ENCODE measurements around the gene KIF23.

KIF23 gene

GRCh38 chr15:69394556-69395282, 19.4 kb upstream of the KIF23 start:
- DNase-seq (ENCODE audit: low read depth in 2 of 2) = peak; percentile 62 to 66

DNA sequence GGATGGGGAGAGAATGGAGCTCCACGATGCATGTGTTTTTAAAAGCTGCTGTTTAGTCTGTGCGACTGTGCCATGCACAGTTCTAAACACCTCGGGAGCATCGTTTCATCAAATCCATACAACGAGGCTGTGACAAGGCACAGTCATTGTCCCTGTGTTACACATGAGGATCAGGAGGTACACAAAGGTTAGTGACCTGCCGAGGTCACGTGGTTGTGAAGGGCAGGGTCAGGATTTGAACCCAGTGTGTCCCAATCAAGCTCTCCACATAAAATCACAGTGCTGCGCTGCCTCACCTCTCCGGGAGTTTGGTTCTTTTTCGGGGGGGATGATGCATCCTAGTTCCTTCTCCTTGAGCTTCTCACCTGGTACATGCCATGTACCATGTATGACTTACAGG, 18.7 kb upstream of the KIF23 start:
- DNase-seq (ENCODE audit: low read depth in 2 of 2) = no peak

DNA sequence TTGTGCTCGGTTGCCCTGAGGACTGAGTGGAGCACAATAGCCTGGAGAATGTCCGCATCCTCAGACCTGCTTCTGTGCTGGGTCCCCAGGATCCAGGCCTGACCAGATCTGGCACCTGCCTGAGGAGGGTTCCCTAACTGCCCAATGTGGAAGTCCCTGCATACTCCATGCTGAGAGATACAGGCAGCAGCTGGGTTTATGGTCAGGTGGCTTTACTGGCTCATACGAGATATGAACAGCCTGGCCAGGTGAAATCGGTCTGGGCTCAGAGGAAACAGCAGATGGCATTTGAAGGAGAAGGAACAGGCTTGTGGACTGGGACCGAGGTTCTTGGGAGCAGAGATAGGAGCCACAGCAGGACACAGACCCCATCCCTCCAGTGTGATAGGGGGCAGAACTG, 18.2 kb upstream of the KIF23 start:
- no peak for DNase-seq (ENCODE audit: low read depth in 2 of 2)

DNA sequence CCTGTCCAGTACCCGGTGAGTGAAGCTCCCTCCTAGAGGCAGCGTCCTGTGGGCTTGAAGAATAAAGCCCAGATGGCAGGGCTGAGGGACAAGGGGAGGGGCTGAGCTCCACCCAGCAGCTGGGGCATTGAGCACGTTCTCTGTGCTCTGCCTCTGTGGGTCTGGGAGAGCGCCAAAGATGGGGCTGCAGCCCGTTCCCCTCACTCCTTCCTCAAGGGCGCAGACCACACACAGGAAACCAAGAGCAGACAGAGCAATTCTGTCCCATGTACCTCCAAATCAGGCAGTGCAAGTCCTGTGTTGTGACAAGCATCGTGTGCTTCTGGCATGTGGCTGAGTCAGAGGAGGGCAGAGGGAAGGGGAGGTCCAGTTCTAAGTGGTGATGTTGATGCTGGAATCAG, 15.7 kb upstream of the KIF23 start:
- DNase-seq (ENCODE audit: low read depth in 2 of 2) = no peak

GRCh38 chr15:69400850-69401249, 13.3 kb upstream of the KIF23 start:
- no peak for DNase-seq (ENCODE audit: low read depth in 2 of 2)

DNA sequence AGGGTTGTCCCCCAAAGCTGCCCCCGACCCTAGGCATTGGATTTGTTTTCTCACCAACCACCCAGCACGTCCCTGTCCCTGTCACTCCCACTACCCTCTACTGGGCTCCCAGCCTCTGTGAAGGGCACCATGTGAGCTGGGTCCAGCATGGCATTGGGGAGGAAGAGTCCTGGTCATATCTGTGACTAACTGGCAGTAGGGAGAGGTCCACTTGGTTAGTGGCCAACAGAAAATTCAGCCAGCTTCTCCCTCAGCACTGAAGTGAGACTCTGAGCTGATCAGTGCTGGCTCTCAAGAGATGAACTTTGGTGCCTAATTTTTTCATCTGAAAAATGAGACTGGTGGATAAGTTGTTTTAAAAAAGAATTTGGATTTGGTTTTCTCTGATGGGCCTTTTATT, 11.3 kb upstream of the KIF23 start:
- no peak for DNase-seq (ENCODE audit: low read depth in 2 of 2)

DNA sequence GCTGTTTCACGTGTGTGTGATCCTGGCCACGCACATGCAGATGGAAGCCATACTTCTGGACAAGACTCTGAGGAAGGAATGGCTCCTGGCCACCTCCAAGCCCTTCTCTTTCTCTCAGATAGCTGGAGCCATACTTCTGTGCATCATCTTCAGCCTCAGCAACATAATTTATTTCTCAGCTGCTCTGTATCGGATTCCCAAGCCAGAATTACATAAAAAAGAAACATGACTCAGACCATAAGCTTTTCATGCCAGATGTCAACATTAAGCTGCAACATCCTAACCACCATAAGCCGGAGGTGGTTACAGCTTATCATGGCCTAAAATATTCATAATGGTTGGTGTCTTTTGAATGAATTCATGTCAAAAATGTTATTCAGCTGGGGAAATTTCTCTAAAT, 10.6 kb upstream of the KIF23 start:
- DNase-seq (ENCODE audit: low read depth in 2 of 2) = no peak

- no peak for DNase-seq (ENCODE audit: low read depth in 2 of 2)
Observed at GRCh38 chr15:69405110-69405509, 9.0 kb upstream of the KIF23 start.

GRCh38 chr15:69407719-69408400, 6.3 kb upstream of the KIF23 start:
- no peak for DNase-seq (ENCODE audit: low read depth in 2 of 2)

DNA sequence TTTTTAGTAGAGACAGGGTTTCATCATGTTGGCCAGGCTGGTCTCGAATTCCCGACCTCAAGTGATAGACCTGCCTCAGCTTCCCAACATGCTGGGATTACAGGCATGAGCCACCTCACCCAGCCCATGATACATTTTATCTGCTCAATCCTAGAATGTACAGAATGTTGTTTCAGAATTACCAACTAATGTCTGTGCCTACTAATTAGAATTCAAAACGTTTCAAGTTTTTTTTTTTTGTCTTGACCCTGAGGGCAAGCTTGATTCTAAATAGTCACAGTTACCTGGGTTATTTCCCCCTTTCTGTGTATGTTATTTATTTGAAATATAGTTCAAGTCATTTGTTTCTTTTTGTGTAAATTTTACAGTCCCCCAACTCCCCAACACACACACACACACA, 5.3 kb upstream of the KIF23 start:
- no peak for DNase-seq (ENCODE audit: low read depth in 2 of 2)

DNA sequence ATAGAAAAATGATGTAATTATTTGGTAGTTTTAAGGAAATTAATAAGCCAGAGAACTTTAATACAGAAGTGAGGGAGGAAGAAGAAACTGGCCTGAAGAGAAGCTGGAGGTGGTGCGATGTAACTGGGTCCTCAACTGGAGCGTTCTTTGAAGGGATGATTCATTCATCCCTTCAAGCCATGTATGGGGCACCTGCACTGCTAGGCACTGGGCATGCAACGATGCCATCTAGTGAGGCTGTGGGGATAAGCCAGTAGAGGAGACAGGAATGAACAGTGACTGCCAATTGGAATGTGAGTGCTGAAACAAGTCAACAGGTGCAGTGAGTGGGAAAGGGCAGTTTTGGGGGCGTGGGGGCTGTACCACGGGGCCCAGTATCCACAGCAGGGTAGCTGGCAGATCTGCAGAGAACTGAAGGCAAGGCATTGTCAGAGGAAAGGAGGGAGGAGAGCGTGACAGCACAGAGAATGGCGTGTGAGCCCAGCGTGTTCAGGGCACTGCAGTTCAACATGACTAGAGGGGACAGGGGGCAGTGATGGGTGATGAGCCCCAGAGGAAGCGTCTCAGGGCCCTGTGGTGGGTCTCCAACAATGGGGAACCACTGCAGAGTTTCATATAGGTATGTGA, 3.8 kb upstream of the KIF23 start:
- no peak for DNase-seq (ENCODE audit: low read depth in 2 of 2)

DNA sequence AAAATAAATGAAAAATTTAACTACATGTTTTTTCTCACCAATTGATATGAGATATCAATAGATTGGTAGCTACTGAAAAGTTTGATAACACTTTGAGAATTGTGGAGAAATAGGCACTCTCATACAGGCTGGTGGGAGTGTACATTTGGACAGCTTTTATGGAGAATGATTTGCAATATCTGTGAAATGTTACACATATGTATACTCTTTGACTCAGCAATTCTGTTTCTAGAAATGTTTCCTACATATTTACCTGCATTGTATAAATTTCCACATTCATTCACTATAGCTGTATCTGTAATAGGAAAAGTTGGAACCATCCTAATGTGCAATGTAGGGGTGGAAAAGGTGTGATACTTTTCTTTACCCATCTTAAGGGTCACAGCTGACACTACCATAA, 1.9 kb upstream of the KIF23 start:
- no peak for DNase-seq (ENCODE audit: low read depth in 2 of 2)

- no peak for DNase-seq (ENCODE audit: low read depth in 2 of 2)
Observed at GRCh38 chr15:69412701-69413100, 1.4 kb upstream of the KIF23 start.

DNA sequence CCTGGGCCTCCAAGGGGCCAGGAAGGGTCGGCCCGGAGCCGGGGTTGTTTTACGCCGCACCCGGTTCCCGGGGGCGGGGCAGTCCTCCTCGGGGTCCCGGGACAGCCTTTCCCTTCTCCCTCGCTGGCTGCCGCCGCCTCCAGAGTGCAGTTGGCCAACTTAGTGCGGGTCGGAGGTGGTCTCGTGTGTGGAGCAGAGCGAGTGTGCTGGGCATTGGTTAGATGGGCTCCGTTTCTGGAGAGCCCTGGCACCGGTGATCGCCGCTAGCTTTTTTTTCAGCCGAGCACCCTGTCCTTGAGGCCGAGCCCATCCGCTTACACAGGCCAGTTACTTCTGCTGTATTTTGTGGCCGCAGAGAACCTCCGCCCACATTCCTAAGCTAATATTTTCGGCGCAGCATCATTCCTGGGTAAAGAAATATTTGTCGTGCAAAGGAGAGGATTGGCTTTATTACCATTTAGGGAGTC, 585 bp downstream of the KIF23 start:
- no peak for DNase-seq (ENCODE audit: low read depth in 2 of 2)

DNA sequence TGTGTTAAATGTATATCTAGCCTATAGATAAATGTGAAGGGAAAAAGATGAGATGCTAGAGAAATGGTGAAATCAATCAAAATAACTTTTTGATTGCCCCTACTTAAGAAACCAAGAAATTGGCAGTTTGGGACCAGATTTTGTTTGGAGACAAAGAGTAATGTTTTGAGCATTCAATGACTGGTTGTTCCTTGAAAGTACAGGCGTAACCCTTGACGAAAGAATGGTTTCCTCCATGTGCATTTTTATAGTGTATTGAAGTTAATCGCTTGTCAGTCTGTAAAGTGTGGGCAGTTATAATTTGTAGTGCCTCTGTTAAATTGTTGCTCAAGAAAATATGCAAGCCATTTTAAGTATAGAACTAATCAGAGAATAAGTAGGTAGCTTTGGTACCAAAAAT, 1.2 kb downstream of the KIF23 start:
- DNase-seq (ENCODE audit: low read depth in 2 of 2) = no peak

GRCh38 chr15:69417581-69417980, 3.4 kb downstream of the KIF23 start:
- no peak for DNase-seq (ENCODE audit: low read depth in 2 of 2)

- no peak for DNase-seq (ENCODE audit: low read depth in 2 of 2)
Observed at GRCh38 chr15:69421498-69421897, 7.3 kb downstream of the KIF23 start.

- DNase-seq (ENCODE audit: low read depth in 2 of 2) = no peak
Observed at GRCh38 chr15:69422336-69422895, 8.3 kb downstream of the KIF23 start.

- DNase-seq (ENCODE audit: low read depth in 2 of 2) = no peak
Observed at GRCh38 chr15:69424001-69424400, 9.9 kb downstream of the KIF23 start.

- DNase-seq (ENCODE audit: low read depth in 2 of 2) = no peak
Observed at GRCh38 chr15:69424748-69425413, 10.7 kb downstream of the KIF23 start.

GRCh38 chr15:69433831-69434230, 19.7 kb downstream of the KIF23 start:
- DNase-seq (ENCODE audit: low read depth in 2 of 2) = no peak

- DNase-seq (ENCODE audit: low read depth in 2 of 2) = no peak
Observed at GRCh38 chr15:69434238-69434637, 20.1 kb downstream of the KIF23 start.

Data from stimulated activated CD8-positive, alpha-beta memory T cell treated with anti-CD3 and anti-CD28 coated beads, Interleukin-7, amount 100 ng/mL, for 4 hours (primary cell).